B cell (primary cell): ENCODE results near the gene TPRA1. TPM values are rescaled to one million over a fixed set of nuclear protein-coding genes. Genes with fewer than 3 reads are reported as not detected.

Experiments used
- ATAC-seq: fragments of 200-7000 bp; cut with Tn5 transposase; one replicate; pipeline ENCODE4 v1.10.0; 2021; ENCODE audit warnings: low read depth, mild to moderate bottlenecking, moderate number of reproducible peaks, moderate library complexity
- CTCF ChIA-PET: fragments of 350-600 bp; sonication (Branson Sonifier 250); formaldehyde crosslinking; loops from one replicate; lab custom pipeline; 2021; ENCODE audit warnings: antibody characterized with exemption, inconsistent platforms; lab: Charles Lee
- POLR2A ChIA-PET: fragments of 350-600 bp; sonication (Branson Sonifier 250); formaldehyde crosslinking; loops from one replicate; lab custom pipeline; 2021; ENCODE audit warnings: antibody characterized with exemption; lab: Charles Lee
- DNase-seq: peaks from one replicate; pipeline ENCODE4 v3.0.0; 2013
- H2AFZ ChIP-seq: 2 replicates; pipeline ENCODE4 v1.6.1; 2012; ENCODE audit warnings: mild to moderate bottlenecking, low read depth, low read length; ENCODE audit not compliant: insufficient read depth, poor library complexity, severe bottlenecking
- H3K27ac ChIP-seq, 2 donors: 1 replicate in 1 of 2; 2 replicates in 1 of 2; pipeline ENCODE4 v1.5.1; 2012 to 2013; ENCODE audit warnings: low read length in 2 of 2, mild to moderate bottlenecking in 2 of 2, moderate library complexity in 1 of 2
- H3K27me3 ChIP-seq, 4 experiments: fragments of 200-600 bp in 1 of 4; sonication (generic) in 1 of 4; replicated peaks in 1 of 4; 1 replicate in 2 of 4; 2 replicates in 2 of 4; pipeline versions ENCODE4 v1.6.1 to v1.7.0; 2013 to 2016; ENCODE audit warnings: low read length in 3 of 4, mild to moderate bottlenecking in 2 of 4, mixed read lengths in 1 of 4, moderate library complexity in 1 of 4; ENCODE audit not compliant: insufficient read depth in 4 of 4, control insufficient read depth in 3 of 4; ENCODE audit errors: control extremely low read depth in 1 of 4
- H3K36me3 ChIP-seq, 2 experiments: replicated peaks in 1 of 2; 1 replicate in 1 of 2; 2 replicates in 1 of 2; pipeline versions ENCODE4 v1.6.1 to v1.7.1; 2013; ENCODE audit warnings: low read length in 1 of 2; ENCODE audit not compliant: insufficient read depth in 2 of 2, control insufficient read depth in 1 of 2; ENCODE audit errors: control extremely low read depth in 1 of 2, extremely low read depth in 1 of 2
- H3K4me1 ChIP-seq, 2 donors: fragments of 200-600 bp in 1 of 2; sonication (generic) in 1 of 2; 1 replicate in 1 of 2; 2 replicates in 1 of 2; pipeline versions ENCODE4 v1.5.1 to v1.6.1; 2013 to 2017; ENCODE audit warnings: low read length in 2 of 2; ENCODE audit not compliant: control insufficient read depth in 2 of 2, insufficient read depth in 2 of 2
- H3K4me2 ChIP-seq: replicated peaks from 2 replicates; pipeline ENCODE3; 2012; ENCODE audit warnings: mild to moderate bottlenecking, low read depth, low read length; ENCODE audit not compliant: poor library complexity, severe bottlenecking
- H3K4me3 ChIP-seq, 5 experiments: fragments of 200-600 bp in 1 of 5; sonication (generic) in 1 of 5; 1 replicate in 3 of 5; 2 replicates in 2 of 5; pipeline versions ENCODE4 v1.5.1 to v1.7.0; 2011 to 2016; ENCODE audit warnings: low read length in 4 of 5, mild to moderate bottlenecking in 4 of 5, low read depth in 2 of 5, control low read depth in 1 of 5, moderate library complexity in 1 of 5; ENCODE audit not compliant: insufficient read depth in 1 of 5; ENCODE audit errors: control extremely low read depth in 1 of 5, extremely low read depth in 1 of 5
- H3K79me2 ChIP-seq: fragments of 200-600 bp; sonication (generic); one replicate; pipeline ENCODE4 v1.6.0; 2016; ENCODE audit warnings: low read length; ENCODE audit not compliant: control insufficient read depth, insufficient read depth
- H3K9ac ChIP-seq: fragments of 200-600 bp; sonication (generic); 2 replicates; pipeline ENCODE4 v1.6.1; 2017; ENCODE audit warnings: mild to moderate bottlenecking, low read length, moderate library complexity
- H3K9me3 ChIP-seq, 3 donors: one replicate each; pipeline versions ENCODE4 v1.6.1 to v1.7.1; 2013; ENCODE audit warnings: low read length in 2 of 3; ENCODE audit not compliant: control insufficient read depth in 2 of 3, insufficient read depth in 1 of 3; ENCODE audit errors: control extremely low read depth in 1 of 3
- H4K20me1 ChIP-seq: 2 replicates; pipeline ENCODE4 v1.6.0; 2012; ENCODE audit warnings: mild to moderate bottlenecking, low read length; ENCODE audit not compliant: insufficient read depth, control insufficient read depth, poor library complexity, severe bottlenecking
- H3K27ac Mint-ChIP-seq: one replicate; pipeline ENCODE4 v1.8.0; 2021; ENCODE audit warnings: mixed read lengths
- H3K27me3 Mint-ChIP-seq: one replicate; pipeline ENCODE4 v1.8.0; 2021; ENCODE audit warnings: mixed read lengths
- H3K4me1 Mint-ChIP-seq: one replicate; pipeline ENCODE4 v1.8.0; 2021; ENCODE audit warnings: mixed read lengths
- H3K4me3 Mint-ChIP-seq: one replicate; pipeline ENCODE4 v1.8.0; 2021; ENCODE audit warnings: mixed read lengths
- H3K9me3 Mint-ChIP-seq: one replicate; pipeline ENCODE4 v1.8.0; 2022; ENCODE audit warnings: mixed read lengths; ENCODE audit not compliant: insufficient read depth
- EZH2 ChIP-seq: IDR thresholded peaks from 2 replicates; pipeline ENCODE4 v1.6.1; 2012; ENCODE audit warnings: borderline replicate concordance, low read depth, mild to moderate bottlenecking, moderate library complexity, low read length; ENCODE audit not compliant: insufficient read depth, poor library complexity, severe bottlenecking
- WGBS: methylation state at CpG from one replicate; pipeline ENCODE4 v1.1.5; 2013; ENCODE audit warnings: missing lambda C conversion rate; ENCODE audit not compliant: insufficient coverage; 5-methylcytosine and 5-hydroxymethylcytosine counted together
- intact Hi-C: fragments of 100-400 bp; cut with micrococcal nuclease; formaldehyde crosslinking; loops from one replicate; pipeline ENCODE4 v1.10.0; 2022
- polyA plus RNA-seq: library from polyadenylated mRNA; depleted of rRNA; stranded (reverse); fragments of >200 nt; gene quantifications from 2 replicates; pipeline ENCODE4 v1.2.3, GENCODE V29; 2012
- total RNA-seq, 2 donors: library from RNA; stranded (reverse); fragments of 120-200 nt in 1 of 2; gene quantifications; 1 replicate in 1 of 2; 2 replicates in 1 of 2; pipeline versions ENCODE4 v1.2.3 to v1.2.4, GENCODE V29; 2013 to 2022
- TF ChIP-seq, protein P1 (sequence below): fragments of 200-600 bp; IDR thresholded peaks from one replicate; pipeline ENCODE4 v1.8.0; 2022; ENCODE audit warnings: antibody characterized with exemption, mild to moderate bottlenecking

TPRA1 gene
- total and polyA plus RNA-seq, 2 donors (not counting 1 experiment from before 2014, with no cell fraction given) = 19.8 to 27.7 TPM

DNA sequence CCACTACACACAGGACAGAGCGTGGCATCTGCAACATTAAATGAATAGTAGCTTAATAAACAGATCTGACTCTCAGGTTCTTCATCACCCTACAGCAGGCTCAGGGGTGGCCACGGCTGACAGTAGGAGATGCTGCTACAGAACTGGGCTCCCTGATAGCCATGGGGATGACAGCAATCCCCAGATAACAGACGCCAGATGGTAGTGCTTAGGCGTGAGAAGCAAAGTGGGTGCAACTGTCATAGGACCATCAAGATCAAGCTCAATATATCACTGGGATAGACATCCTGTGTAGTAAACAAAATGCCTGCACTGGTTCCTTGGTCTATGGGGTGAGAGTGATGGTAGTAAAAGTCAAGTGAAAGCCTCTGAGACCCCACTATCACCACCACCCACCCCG lies 2.6 kb upstream of the TPRA1 start:
- Histone ChIP-seq H3K27ac (no peak overlapping the region), H3K4me3 (no peak overlapping the region), H3K9ac (no peak overlapping the region), H3K36me3 (no peaks in the 10 kb centered on the region), H3K27me3 (no peaks in the 10 kb centered on the region), H4K20me1 (peaks cover 8% of the 10 kb centered on the region), H3K4me2 (no peak overlapping the region), H3K79me2 (peaks cover 24% of the 10 kb centered on the region), H2AFZ (no peak overlapping the region), H3K4me1 (peaks cover 19 to 29% of the 10 kb centered on the region in 2 donors), H3K9me3 (no peaks in the 10 kb centered on the region)
- intact Hi-C loops = loop anchor here (10.0 kb wide), 3 partner anchors 162 to 1998 kb away; partner anchors contain the start of genes OSBPL11 and RUVBL1
- Mint-ChIP-seq H3K27me3 (no peaks in the 10 kb centered on the region), H3K9me3 (no peaks in the 10 kb centered on the region), H3K27ac (no peak overlapping the region), H3K4me1 (peaks cover 33% of the 10 kb centered on the region), H3K4me3 (peak overlapping the region; percentile 57)
- WGBS = 96% methylated on average over 4 of the region's 5 CpGs
- no peak for TF ChIP-seq EZH2
- TF ChIP-seq, protein P1, sequence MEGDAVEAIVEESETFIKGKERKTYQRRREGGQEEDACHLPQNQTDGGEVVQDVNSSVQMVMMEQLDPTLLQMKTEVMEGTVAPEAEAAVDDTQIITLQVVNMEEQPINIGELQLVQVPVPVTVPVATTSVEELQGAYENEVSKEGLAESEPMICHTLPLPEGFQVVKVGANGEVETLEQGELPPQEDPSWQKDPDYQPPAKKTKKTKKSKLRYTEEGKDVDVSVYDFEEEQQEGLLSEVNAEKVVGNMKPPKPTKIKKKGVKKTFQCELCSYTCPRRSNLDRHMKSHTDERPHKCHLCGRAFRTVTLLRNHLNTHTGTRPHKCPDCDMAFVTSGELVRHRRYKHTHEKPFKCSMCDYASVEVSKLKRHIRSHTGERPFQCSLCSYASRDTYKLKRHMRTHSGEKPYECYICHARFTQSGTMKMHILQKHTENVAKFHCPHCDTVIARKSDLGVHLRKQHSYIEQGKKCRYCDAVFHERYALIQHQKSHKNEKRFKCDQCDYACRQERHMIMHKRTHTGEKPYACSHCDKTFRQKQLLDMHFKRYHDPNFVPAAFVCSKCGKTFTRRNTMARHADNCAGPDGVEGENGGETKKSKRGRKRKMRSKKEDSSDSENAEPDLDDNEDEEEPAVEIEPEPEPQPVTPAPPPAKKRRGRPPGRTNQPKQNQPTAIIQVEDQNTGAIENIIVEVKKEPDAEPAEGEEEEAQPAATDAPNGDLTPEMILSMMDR = no peak
- DNase-seq (no peak), ATAC-seq (no peak)
- ChIA-PET CTCF (interaction anchor here (1.2 kb wide), 1 partner anchor 14 kb away, joined by 3 read pairs; no protein-coding TSS in a partner anchor), POLR2A (no interaction called here)

- WGBS = under 1% methylated on average over 41 of the region's 41 CpGs
- Mint-ChIP-seq H3K27me3 (no peaks in the 10 kb centered on the region), H3K27ac (no peak overlapping the region), H3K4me1 (peaks cover 32% of the 10 kb centered on the region), H3K4me3 (peak overlapping the region; percentile 96), H3K9me3 (no peaks in the 10 kb centered on the region)
- intact Hi-C loops = loop anchor here (1.0 to 10.0 kb wide), 7 partner anchors 8 to 1995 kb away; partner anchors contain the start of genes ABTB1, MCM2, OSBPL11 and RUVBL1
- CTCF ChIA-PET = interaction anchor here (1.0 to 2.2 kb wide), 6 partner anchors 9 to 1016 kb away, joined by 3 to 16 read pairs (median 6); no protein-coding TSS in a partner anchor
- H3K27ac ChIP-seq = peak overlapping the region; percentile 15 to 69
- peak overlapping the region; percentile 79 for H3K9ac ChIP-seq
- peak overlapping the region; percentile 88 for H2AFZ ChIP-seq
- H3K36me3 ChIP-seq = no peaks in the 10 kb centered on the region
- no peaks in the 10 kb centered on the region for H3K27me3 ChIP-seq
- H4K20me1 ChIP-seq = peaks cover 13% of the 10 kb centered on the region
- no peak for TF ChIP-seq EZH2
- TF ChIP-seq, protein P1 = no peak
- peaks cover 20% of the 10 kb centered on the region for H3K79me2 ChIP-seq
- H3K9me3 ChIP-seq = no peaks in the 10 kb centered on the region
- DNase-seq = no peak
- peak; percentile 26 for ATAC-seq
- POLR2A ChIA-PET = no interaction called here
- peaks cover 16 to 23% of the 10 kb centered on the region in 2 donors for H3K4me1 ChIP-seq
- H3K4me2 ChIP-seq = peak overlapping the region; percentile 84
- H3K4me3 ChIP-seq = peak overlapping the region; percentile 56 to 87 (median 76)
These were observed 296 bp downstream of the TPRA1 start for GRCh38 chr3:127590282-127590592.
